GM21367 (cell line): ENCODE results near the gene MYO1H.
"Not testable (repeated sequence)": the region's sequence is repeated elsewhere in the genome, so short reads cannot be mapped to it uniquely, and the experiment has no call there.

Source experiments
- ATAC-seq: cut with Tn5 transposase; IDR thresholded peaks from one replicate; pipeline ENCODE4 v1.9.1; 2021; ENCODE audit not compliant: unreplicated experiment

Gene MYO1H

GRCh38 chr12:109347589-109347988 is at the start of gene MYO1H:
TSS of gene MYO1H (plus strand) at chr12:109347900. CDS start at chr12:109347961, 61 bp downstream.
- no peak for ATAC-seq

GRCh38 chr12:109299849-109300248 is 47.9 kb upstream of the MYO1H start:
- no peak for ATAC-seq

GRCh38 chr12:109301643-109302168 is 46.0 kb upstream of the MYO1H start:
- ATAC-seq = no peak

GRCh38 chr12:109302358-109302757 is 45.3 kb upstream of the MYO1H start:
- ATAC-seq = no peak

GRCh38 chr12:109302770-109303169 is 44.9 kb upstream of the MYO1H start:
- no peak for ATAC-seq

- no peak for ATAC-seq
These were observed 43.2 kb upstream of the MYO1H start for GRCh38 chr12:109304485-109304884.

- no peak for ATAC-seq
These were observed 42.2 kb upstream of the MYO1H start for GRCh38 chr12:109305547-109305946.

GRCh38 chr12:109307051-109307450 is 40.6 kb upstream of the MYO1H start:
- no peak for ATAC-seq

GRCh38 chr12:109308534-109309380 is 38.9 kb upstream of the MYO1H start, which contains the start of gene FOXN4:
TSS of gene FOXN4 (minus strand) at chr12:109309284. CDS start at chr12:109308321, 963 bp downstream.
- ATAC-seq = no peak

- ATAC-seq = no peak
These were observed 38.1 kb upstream of the MYO1H start for GRCh38 chr12:109309381-109310246.

GRCh38 chr12:109310247-109311125 is 37.2 kb upstream of the MYO1H start:
- ATAC-seq = no peak

GRCh38 chr12:109321294-109321693 is 26.4 kb upstream of the MYO1H start:
- ATAC-seq = not testable (repeated sequence)

GRCh38 chr12:109329003-109329402 is 18.7 kb upstream of the MYO1H start:
- ATAC-seq = no peak

- no peak for ATAC-seq
These were observed 18.0 kb upstream of the MYO1H start for GRCh38 chr12:109329686-109330085.

- no peak for ATAC-seq
These were observed 17.1 kb upstream of the MYO1H start for GRCh38 chr12:109330282-109331230.

- no peak for ATAC-seq
These were observed 16.3 kb upstream of the MYO1H start for GRCh38 chr12:109331301-109331952.

- ATAC-seq = no peak
These were observed 12.8 kb upstream of the MYO1H start for GRCh38 chr12:109334887-109335286.

- no peak for ATAC-seq
These were observed 11.1 kb upstream of the MYO1H start for GRCh38 chr12:109336593-109336992.

- no peak for ATAC-seq
These were observed 4.0 kb upstream of the MYO1H start for GRCh38 chr12:109343677-109344076.
